GM12801 (cell line): ENCODE results near the gene STK33.

ENCODE experiments used
- CTCF ChIP-seq: IDR thresholded peaks from one replicate; pipeline ENCODE4 v1.5.1; 2011; ENCODE audit warnings: control low read depth; ENCODE audit not compliant: insufficient read length; ENCODE audit errors: extremely low read depth

Gene STK33

GRCh38 chr11:8512547-8512946 is 81.5 kb downstream of the STK33 start:
- no peak for TF ChIP-seq CTCF

GRCh38 chr11:8503910-8504364 is 90.1 kb downstream of the STK33 start:
- TF ChIP-seq CTCF, result no peak

- no peak for TF ChIP-seq CTCF
Measured at GRCh38 chr11:8501836-8502235, 92.2 kb downstream of the STK33 start.

- TF ChIP-seq CTCF, result no peak
Measured at GRCh38 chr11:8488395-8488794, 105.6 kb downstream of the STK33 start.

GRCh38 chr11:8487261-8487660 is 106.8 kb downstream of the STK33 start:
- no peak for TF ChIP-seq CTCF

- TF ChIP-seq CTCF, result no peak
Measured at GRCh38 chr11:8484251-8484650, 109.8 kb downstream of the STK33 start.

- TF ChIP-seq CTCF, result no peak
Measured at GRCh38 chr11:8480858-8481257, 113.2 kb downstream of the STK33 start.

GRCh38 chr11:8477680-8478079 is 116.3 kb downstream of the STK33 start:
- no peak for TF ChIP-seq CTCF
